ENCODE results near the gene UBXN1. TPM values are rescaled to one million over a fixed set of nuclear protein-coding genes. Genes with fewer than 3 reads are reported as not detected.
"Not testable (repeated sequence)": the region's sequence is repeated elsewhere in the genome, so short reads cannot be mapped to it uniquely, and the experiment has no call there.

UBXN1 gene
- total RNA-seq, 2 experiments from 2014 or later, result 135 to 136 TPM

GRCh38 chr11:62665075-62665598 lies 13.7 kb downstream of the UBXN1 start, which contains the start of the genes C11orf98 and CSKMT:
TSS of gene C11orf98 (minus strand) at chr11:62665210. CDS start at chr11:62665169, 41 bp downstream.
TSS of gene CSKMT (plus strand) at chr11:62665312. CDS start at chr11:62665880, 568 bp downstream.
- DNase-seq, result peak; percentile 97
- H3K27ac Mint-ChIP-seq, result peak within 1 kb of the TSS; percentile 94
- no peaks in the 10 kb centered on the region for H3K9me3 Mint-ChIP-seq
- no peaks in the 10 kb centered on the region for H3K27me3 Mint-ChIP-seq
- H3K36me3 Mint-ChIP-seq, result peaks cover 20% of the 10 kb centered on the region
- peaks cover 34% of the 10 kb centered on the region for H3K4me1 Mint-ChIP-seq
- peak within 1 kb of the TSS; percentile 97 for H3K4me3 Mint-ChIP-seq
- peak; percentile 88 for ATAC-seq (ENCODE audit: low read depth)
- POLR2A ChIA-PET, result interaction anchor here (0.6 to 7.0 kb wide), 45 partner anchors 9 to 1302 kb away, joined by 3 to 187 read pairs (median 8); partner anchors contain the start of genes B3GAT3, BSCL2, EEF1G and EML3

DNA sequence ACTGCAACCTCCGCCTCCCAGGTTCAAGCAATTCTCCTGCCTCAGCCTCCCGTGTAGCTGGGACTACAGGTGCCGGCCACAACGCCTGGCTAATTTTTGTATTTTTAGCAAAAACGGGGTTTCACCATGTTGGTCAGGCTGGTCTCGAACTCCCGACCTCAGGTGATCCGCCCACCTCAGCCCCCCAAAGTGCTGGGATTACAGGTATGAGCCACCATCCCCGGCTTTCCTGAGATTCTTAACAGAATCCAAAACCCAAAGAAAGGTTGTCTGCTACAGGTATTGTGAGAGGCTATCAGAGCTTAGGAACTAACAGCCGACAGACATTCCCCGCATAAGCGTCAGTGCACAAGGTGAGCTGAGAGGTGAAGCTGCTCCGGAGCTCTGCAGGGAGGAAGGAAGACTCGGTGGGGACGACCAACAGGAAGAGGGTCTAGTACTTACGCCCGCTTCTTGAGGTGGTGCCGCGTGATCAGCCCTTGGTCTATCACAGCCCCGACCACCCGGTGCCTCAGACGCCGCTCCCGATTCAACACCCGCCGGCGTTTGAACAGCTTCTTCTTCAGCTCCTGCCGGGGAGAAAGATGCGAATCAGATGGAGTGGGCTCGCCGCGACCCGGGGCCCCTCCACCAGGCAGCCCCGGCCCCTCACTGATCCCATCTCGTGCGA lies 14.3 kb downstream of the UBXN1 start:
- peaks cover 29% of the 10 kb centered on the region for H3K4me1 Mint-ChIP-seq
- no peaks in the 10 kb centered on the region for H3K9me3 Mint-ChIP-seq
- no peak for DNase-seq
- H3K27me3 Mint-ChIP-seq, result no peaks in the 10 kb centered on the region
- peak overlapping the region; percentile 97 for H3K4me3 Mint-ChIP-seq
- H3K36me3 Mint-ChIP-seq, result peaks cover 19% of the 10 kb centered on the region
- H3K27ac Mint-ChIP-seq, result peak overlapping the region; percentile 94
- POLR2A ChIA-PET, result interaction anchor here (0.6 to 7.0 kb wide), 43 partner anchors 10 to 1301 kb away, joined by 3 to 187 read pairs (median 9); partner anchors contain the start of genes B3GAT3, BSCL2, EEF1G and EML3
- ATAC-seq (ENCODE audit: low read depth), result peak; percentile 58

- H3K4me3 Mint-ChIP-seq, result no peak overlapping the region
These were observed 22.0 kb downstream of the UBXN1 start for GRCh38 chr11:62656796-62657429.

DNA sequence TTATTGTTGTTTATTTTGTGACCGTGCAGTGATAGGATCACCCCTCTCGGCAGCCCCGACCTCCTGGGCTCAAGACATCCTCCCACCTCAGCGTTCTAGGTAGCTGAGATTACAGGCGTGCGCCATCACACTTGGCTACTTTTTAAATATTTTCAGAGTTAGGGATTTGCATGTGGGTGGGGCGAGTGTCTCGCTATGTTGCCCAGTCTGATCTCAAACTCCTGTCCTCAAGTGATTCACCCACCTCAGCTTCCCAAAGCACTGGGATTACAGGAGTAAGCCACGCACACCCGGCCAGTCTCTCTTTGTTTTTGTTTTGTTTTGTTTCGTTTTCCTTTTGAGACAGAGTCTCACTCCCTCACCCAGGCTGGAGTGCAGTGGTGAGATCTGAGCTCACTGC lies 24.6 kb downstream of the UBXN1 start:
- ATAC-seq (ENCODE audit: low read depth), result no peak
- Mint-ChIP-seq H3K27me3 (no peaks in the 10 kb centered on the region), H3K4me1 (peaks cover 17% of the 10 kb centered on the region), H3K27ac (peak overlapping the region; percentile 63), H3K36me3 (peaks cover 4% of the 10 kb centered on the region), H3K4me3 (peak overlapping the region; percentile 37), H3K9me3 (no peaks in the 10 kb centered on the region)
- POLR2A ChIA-PET, result interaction anchor here (0.6 to 8.4 kb wide), 5 partner anchors 11 to 101 kb away, joined by 4 to 187 read pairs (median 8); partner anchors contain the start of genes C11orf98, CSKMT, LBHD1 and TUT1
- no peak for DNase-seq

More at GRCh38 chr11:62656796-62657429, 22.0 kb downstream of the UBXN1 start:
- DNase-seq (no peak), ATAC-seq (ENCODE audit: low read depth) (no peak)
- Mint-ChIP-seq H3K36me3 (peaks cover 2% of the 10 kb centered on the region), H3K9me3 (no peaks in the 10 kb centered on the region), H3K27me3 (no peaks in the 10 kb centered on the region), H3K27ac (no peak overlapping the region), H3K4me1 (peaks cover 13% of the 10 kb centered on the region)
- POLR2A ChIA-PET, result interaction anchor here (0.7 to 8.4 kb wide), 5 partner anchors 8 to 55 kb away, joined by 3 to 187 read pairs (median 5); partner anchors contain the start of genes B3GAT3, C11orf98, CSKMT and LBHD1

DNA sequence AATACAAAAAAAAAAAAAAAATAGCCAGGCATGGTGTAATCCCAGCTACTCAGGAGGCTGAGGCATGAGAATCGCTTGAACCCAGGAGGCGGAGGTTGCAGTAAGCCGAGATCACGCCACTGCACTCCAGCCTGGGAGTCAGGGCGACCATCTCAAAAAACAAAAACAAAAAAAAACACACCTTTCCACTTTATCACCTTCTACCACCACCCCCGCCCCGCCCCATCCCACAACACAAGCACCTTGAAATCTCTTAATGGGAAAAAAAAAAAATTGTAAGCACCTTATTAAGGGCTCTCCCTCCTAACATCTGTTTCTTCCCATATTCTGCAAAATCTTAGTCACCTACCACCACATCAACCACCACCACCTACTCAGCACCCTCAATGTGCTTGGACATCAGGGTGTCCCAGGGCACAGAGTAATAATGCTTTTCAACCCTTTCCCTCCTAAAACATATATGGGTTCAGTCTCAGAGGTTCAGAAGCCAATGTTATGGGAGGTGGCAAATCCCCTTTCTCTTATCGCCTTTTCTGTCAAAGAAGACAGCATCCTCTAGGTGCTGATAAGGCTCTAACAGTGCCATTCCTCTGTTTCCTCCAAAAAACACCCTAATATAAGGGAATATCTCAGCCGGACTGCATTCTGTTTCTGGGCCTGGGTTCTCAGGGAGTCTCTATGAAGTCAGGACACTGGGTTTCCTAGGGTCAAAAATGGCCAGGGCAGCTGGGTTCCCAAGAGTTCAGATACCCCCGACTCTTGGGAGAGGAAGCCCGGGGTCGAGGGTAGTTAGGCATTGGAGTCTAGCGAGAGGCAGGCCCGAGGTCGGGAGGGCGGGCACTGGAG lies 26.5 kb downstream of the UBXN1 start:
- POLR2A ChIA-PET, result interaction anchor here (0.7 to 8.4 kb wide), 22 partner anchors 9 to 250 kb away, joined by 3 to 187 read pairs (median 5); partner anchors contain the start of genes B3GAT3, C11orf98, CSKMT and EEF1G
- peak overlapping the region; percentile 91 for H3K27ac Mint-ChIP-seq
- H3K4me1 Mint-ChIP-seq, result peaks cover 17% of the 10 kb centered on the region
- ATAC-seq (ENCODE audit: low read depth) (no peak), DNase-seq (no peak)
- H3K4me3 Mint-ChIP-seq, result peak overlapping the region; percentile 94
- H3K36me3 Mint-ChIP-seq, result peaks cover 4% of the 10 kb centered on the region
- no peaks in the 10 kb centered on the region for H3K9me3 Mint-ChIP-seq
- no peaks in the 10 kb centered on the region for H3K27me3 Mint-ChIP-seq

DNA sequence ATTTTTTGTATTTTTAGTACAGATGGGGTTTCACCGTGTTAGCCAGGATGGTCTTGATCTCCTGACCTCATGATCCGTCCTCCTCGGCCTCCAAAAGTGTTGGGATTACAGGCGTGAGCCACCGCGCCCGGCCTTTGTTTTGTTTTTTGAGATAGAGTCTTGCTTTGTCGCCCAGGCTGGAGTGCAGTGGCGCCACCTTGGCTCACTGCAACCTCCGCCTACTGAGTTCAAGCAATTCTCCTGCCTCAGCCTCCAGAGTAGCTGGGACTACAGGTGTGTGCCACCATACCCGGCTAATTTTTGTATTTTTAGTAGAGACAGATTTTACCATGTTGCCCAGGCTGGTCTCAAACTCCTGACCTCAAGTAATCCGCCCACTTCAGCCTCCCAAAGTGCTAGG lies 28.6 kb downstream of the UBXN1 start:
- not testable (repeated sequence) for ATAC-seq (ENCODE audit: low read depth); H3K27ac Mint-ChIP-seq; H3K27me3 Mint-ChIP-seq; DNase-seq; H3K36me3 Mint-ChIP-seq; H3K4me3 Mint-ChIP-seq; H3K9me3 Mint-ChIP-seq
- POLR2A ChIA-PET, result interaction anchor here (0.9 to 1.2 kb wide), 2 partner anchors 22 to 49 kb away, joined by 5 to 6 read pairs; partner anchors contain the start of genes LBHD1 and MTA2
- H3K4me1 Mint-ChIP-seq, result peaks cover 23% of the 10 kb centered on the region

GRCh38 chr11:62649486-62649885 lies 29.4 kb downstream of the UBXN1 start:
- no peak overlapping the region for H3K27ac Mint-ChIP-seq
- POLR2A ChIA-PET, result interaction anchor here (0.6 to 5.5 kb wide), 7 partner anchors 8 to 58 kb away, joined by 3 to 40 read pairs (median 7); partner anchors contain the start of genes B3GAT3, C11orf98, CSKMT and LBHD1

DNA sequence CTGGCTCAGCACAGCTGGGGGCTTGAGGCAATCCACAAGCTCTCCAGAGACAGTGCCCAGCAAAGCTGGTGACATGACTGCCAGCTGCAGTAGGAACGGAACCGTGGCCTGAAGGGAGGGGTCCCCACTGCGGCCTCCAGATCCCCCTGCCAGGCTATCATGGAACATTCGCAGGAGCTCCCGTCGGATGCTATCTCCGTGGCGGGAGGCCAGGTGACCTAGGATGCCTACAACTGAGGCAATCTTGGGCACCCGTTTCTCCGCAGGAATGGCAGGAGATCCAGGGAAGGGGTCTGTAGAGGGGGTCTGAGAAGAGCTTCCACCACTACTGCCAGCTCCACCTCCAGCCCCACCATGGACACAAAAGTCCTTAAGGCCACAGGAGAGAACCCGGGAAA lies 29.9 kb downstream of the UBXN1 start:
- Mint-ChIP-seq H3K36me3 (peaks cover 10% of the 10 kb centered on the region), H3K27ac (no peak overlapping the region), H3K27me3 (no peaks in the 10 kb centered on the region), H3K4me1 (peaks cover 29% of the 10 kb centered on the region), H3K4me3 (no peak overlapping the region), H3K9me3 (no peaks in the 10 kb centered on the region)
- DNase-seq (no peak), ATAC-seq (ENCODE audit: low read depth) (no peak)
- POLR2A ChIA-PET, result interaction anchor here (0.6 to 5.5 kb wide), 7 partner anchors 16 to 57 kb away, joined by 3 to 40 read pairs (median 7); partner anchors contain the start of genes B3GAT3, C11orf98, CSKMT and LBHD1

More at GRCh38 chr11:62649486-62649885, 29.4 kb downstream of the UBXN1 start:
- Mint-ChIP-seq H3K36me3 (peaks cover 10% of the 10 kb centered on the region), H3K4me1 (peaks cover 28% of the 10 kb centered on the region), H3K4me3 (no peak overlapping the region), H3K27me3 (no peaks in the 10 kb centered on the region), H3K9me3 (no peaks in the 10 kb centered on the region)
- ATAC-seq (ENCODE audit: low read depth), result no peak
- no peak for DNase-seq

- POLR2A ChIA-PET, result interaction anchor here (0.6 to 5.5 kb wide), 10 partner anchors 11 to 193 kb away, joined by 3 to 40 read pairs (median 4); partner anchors contain the start of genes B3GAT3, C11orf98, CSKMT and HNRNPUL2
- ATAC-seq (ENCODE audit: low read depth), result no peak
- H3K27ac Mint-ChIP-seq, result no peak overlapping the region
These were observed 30.5 kb downstream of the UBXN1 start for GRCh38 chr11:62648185-62648966.

GRCh38 chr11:62647609-62648005 lies 31.3 kb downstream of the UBXN1 start:
- POLR2A ChIA-PET, result interaction anchor here (0.9 to 5.5 kb wide), 8 partner anchors 10 to 194 kb away, joined by 3 to 40 read pairs (median 8); partner anchors contain the start of genes B3GAT3, C11orf98, CSKMT and HNRNPUL2
- H3K4me1 Mint-ChIP-seq, result peaks cover 25% of the 10 kb centered on the region

More at GRCh38 chr11:62648185-62648966, 30.5 kb downstream of the UBXN1 start:
- Mint-ChIP-seq H3K27me3 (no peaks in the 10 kb centered on the region), H3K36me3 (peaks cover 8% of the 10 kb centered on the region), H3K4me1 (peaks cover 26% of the 10 kb centered on the region), H3K9me3 (no peaks in the 10 kb centered on the region), H3K4me3 (no peak overlapping the region)
- DNase-seq, result no peak

GRCh38 chr11:62646825-62647608 lies 31.9 kb downstream of the UBXN1 start:
- H3K4me1 Mint-ChIP-seq, result peaks cover 24% of the 10 kb centered on the region
- no peak for ATAC-seq (ENCODE audit: low read depth)
- POLR2A ChIA-PET, result interaction anchor here (0.6 to 7.3 kb wide), 17 partner anchors 10 to 194 kb away, joined by 3 to 76 read pairs (median 13); partner anchors contain the start of genes B3GAT3, C11orf98, CSKMT and EEF1G

More at GRCh38 chr11:62647609-62648005, 31.3 kb downstream of the UBXN1 start:
- no peaks in the 10 kb centered on the region for H3K9me3 Mint-ChIP-seq
- ATAC-seq (ENCODE audit: low read depth) (no peak), DNase-seq (no peak)
- H3K4me3 Mint-ChIP-seq, result no peak overlapping the region
- no peaks in the 10 kb centered on the region for H3K27me3 Mint-ChIP-seq
- H3K27ac Mint-ChIP-seq, result no peak overlapping the region
- peaks cover 8% of the 10 kb centered on the region for H3K36me3 Mint-ChIP-seq

More at GRCh38 chr11:62646825-62647608, 31.9 kb downstream of the UBXN1 start:
- Mint-ChIP-seq H3K4me3 (peak overlapping the region; percentile 99), H3K27me3 (no peaks in the 10 kb centered on the region), H3K27ac (peak overlapping the region; percentile 96), H3K36me3 (peaks cover 8% of the 10 kb centered on the region), H3K9me3 (no peaks in the 10 kb centered on the region)
- no peak for DNase-seq
